Progenitor cell of endocrine pancreas (in vitro differentiated cells): ENCODE data around the gene TRAK2. TPM values are rescaled to one million over a fixed set of nuclear protein-coding genes. Genes with fewer than 3 reads are reported as not detected.
"Not testable (repeated sequence)": the region's sequence is repeated elsewhere in the genome, so short reads cannot be mapped to it uniquely, and the experiment has no call there.

Experiments
- DNase-seq: peaks from one replicate; pipeline ENCODE4 v3.0.0; 2021; ENCODE audit warnings: low spot score; ENCODE audit not compliant: unreplicated experiment
- H3K27ac Mint-ChIP-seq: 2 replicates; pipeline ENCODE4 v1.8.0; 2021; ENCODE audit warnings: mild to moderate bottlenecking, moderate library complexity, mixed read lengths
- H3K27me3 Mint-ChIP-seq: 2 replicates; pipeline ENCODE4 v1.8.0; 2021; ENCODE audit warnings: mixed read lengths
- H3K36me3 Mint-ChIP-seq: 2 replicates; pipeline ENCODE4 v1.8.0; 2022; ENCODE audit warnings: mixed read lengths; ENCODE audit not compliant: insufficient read depth
- H3K4me1 Mint-ChIP-seq: 2 replicates; pipeline ENCODE4 v1.8.0; 2021; ENCODE audit warnings: low read depth, mixed read lengths
- H3K4me3 Mint-ChIP-seq: 2 replicates; pipeline ENCODE4 v1.8.0; 2021; ENCODE audit warnings: low read depth, mild to moderate bottlenecking, moderate library complexity, mixed read lengths
- H3K9me3 Mint-ChIP-seq: 2 replicates; pipeline ENCODE4 v1.8.0; 2021; ENCODE audit warnings: low read depth, mixed read lengths
- CTCF ChIP-seq: fragments of 200-600 bp; sonication (generic); IDR thresholded peaks from one replicate; pipeline ENCODE4 v1.5.0; 2021; ENCODE audit warnings: antibody characterized with exemption, mild to moderate bottlenecking; ENCODE audit not compliant: unreplicated experiment
- long read RNA-seq: library from polyadenylated mRNA; unstranded; transcript quantifications from one replicate; pipeline ENCODE4 v2.0.0, GENCODE V29; 2020
- total RNA-seq: library from RNA; stranded (reverse); gene quantifications from 2 replicates; pipeline ENCODE4 v1.2.1, GENCODE V29; 2021

TRAK2 gene
- 17.9 and 18.2 TPM in 2 replicates for total RNA-seq
- long read RNA-seq, full-length matches to known transcripts: 35 of 57 reads
- long read RNA-seq, partial matches to known transcripts: 15 of 57 reads
- long read RNA-seq, other reads (novel, unspliced or antisense): 7 of 57 reads

GRCh38 chr2:201451292-201452057 lies at the start of gene TRAK2, which contains the start of gene STRADB:
Gene TRAK2, minus strand, starts transcription at chr2:201451458. Its CDS starts 30,951 bp downstream, at chr2:201420507.
Gene STRADB, plus strand, starts transcription at chr2:201451740. Its CDS starts 3,101 bp downstream, at chr2:201454841.
- TF ChIP-seq CTCF: peak; percentile 51
- H3K4me1 Mint-ChIP-seq: peaks cover 39% of the 10 kb centered on the region
- H3K36me3 Mint-ChIP-seq: peaks cover 3% of the 10 kb centered on the region
- H3K27me3 Mint-ChIP-seq: no peaks in the 10 kb centered on the region
- H3K4me3 Mint-ChIP-seq: peak within 1 kb of the TSS; percentile 98
- H3K27ac Mint-ChIP-seq: peak within 1 kb of the TSS; percentile 97
- peak; percentile 90 for DNase-seq
- no peaks in the 10 kb centered on the region for H3K9me3 Mint-ChIP-seq

GRCh38 chr2:201500534-201500933 lies 49.3 kb upstream of the TRAK2 start:
- H3K36me3 Mint-ChIP-seq: peaks cover 5% of the 10 kb centered on the region
- H3K27ac Mint-ChIP-seq: no peak overlapping the region
- no peak for DNase-seq
- no peaks in the 10 kb centered on the region for H3K4me1 Mint-ChIP-seq
- no peaks in the 10 kb centered on the region for H3K27me3 Mint-ChIP-seq
- H3K4me3 Mint-ChIP-seq: no peak overlapping the region
- no peak for TF ChIP-seq CTCF
- H3K9me3 Mint-ChIP-seq: peaks cover 20% of the 10 kb centered on the region

- H3K36me3 Mint-ChIP-seq: peaks cover under 1% of the 10 kb centered on the region
- no peak overlapping the region for H3K27ac Mint-ChIP-seq
- H3K27me3 Mint-ChIP-seq: no peaks in the 10 kb centered on the region
- no peak for TF ChIP-seq CTCF
- H3K4me3 Mint-ChIP-seq: no peak overlapping the region
- no peaks in the 10 kb centered on the region for H3K4me1 Mint-ChIP-seq
- no peak for DNase-seq
- peaks cover 1% of the 10 kb centered on the region for H3K9me3 Mint-ChIP-seq
These were observed 45.5 kb upstream of the TRAK2 start for GRCh38 chr2:201496785-201497184.

- Mint-ChIP-seq H3K27me3 (peaks cover 3% of the 10 kb centered on the region), H3K36me3 (no peaks in the 10 kb centered on the region), H3K9me3 (no peaks in the 10 kb centered on the region), H3K4me3 (no peak overlapping the region), H3K4me1 (no peaks in the 10 kb centered on the region), H3K27ac (no peak overlapping the region)
- no peak for DNase-seq
- no peak for TF ChIP-seq CTCF
These were observed 39.0 kb upstream of the TRAK2 start for GRCh38 chr2:201490291-201490690.

- peaks cover 2% of the 10 kb centered on the region for H3K9me3 Mint-ChIP-seq
- H3K4me3 Mint-ChIP-seq: no peak overlapping the region
- peaks cover 5% of the 10 kb centered on the region for H3K4me1 Mint-ChIP-seq
- peaks cover 22% of the 10 kb centered on the region for H3K36me3 Mint-ChIP-seq
- no peak overlapping the region for H3K27ac Mint-ChIP-seq
- H3K27me3 Mint-ChIP-seq: no peaks in the 10 kb centered on the region
- DNase-seq: no peak
- no peak for TF ChIP-seq CTCF
These were observed 33.5 kb upstream of the TRAK2 start for GRCh38 chr2:201484805-201485204.

- not testable (repeated sequence) for H3K4me3 Mint-ChIP-seq, H3K4me1 Mint-ChIP-seq, H3K27me3 Mint-ChIP-seq, DNase-seq, H3K27ac Mint-ChIP-seq, H3K9me3 Mint-ChIP-seq
- peaks cover 22% of the 10 kb centered on the region for H3K36me3 Mint-ChIP-seq
These were observed 32.5 kb upstream of the TRAK2 start for GRCh38 chr2:201483758-201484157.
